Activated CD8-positive, alpha-beta T cell treated with anti-CD3 and anti-CD28 coated beads for 36 hours (primary cell): ENCODE results near the gene PTGR3. TPM values are rescaled to one million over a fixed set of nuclear protein-coding genes. Genes with fewer than 3 reads are reported as not detected.
A peak's percentile ranks its signal among the peaks of the same experiment; 100 is the strongest.

ENCODE experiments used
- ATAC-seq: fragments of 200-7000 bp; cut with Tn5 transposase; one replicate; pipeline ENCODE4 v1.10.0; 2021; ENCODE audit warnings: mild to moderate bottlenecking, moderate library complexity
- CTCF ChIA-PET: fragments of 350-600 bp; sonication (Branson Sonifier 250); formaldehyde crosslinking; loops from one replicate; lab custom pipeline; 2021; ENCODE audit warnings: antibody characterized with exemption; lab: Charles Lee
- POLR2A ChIA-PET: fragments of 350-600 bp; sonication (Branson Sonifier 250); formaldehyde crosslinking; loops from one replicate; lab custom pipeline; 2021; ENCODE audit warnings: antibody characterized with exemption; lab: Charles Lee
- DNase-seq: peaks from one replicate; pipeline ENCODE4 v3.0.0-alpha.2; 2020
- H3K27ac Mint-ChIP-seq: one replicate; pipeline ENCODE4 v1.8.0; 2021; ENCODE audit warnings: mild to moderate bottlenecking, mixed read lengths
- H3K27me3 Mint-ChIP-seq: one replicate; pipeline ENCODE4 v1.8.0; 2021; ENCODE audit warnings: mixed read lengths
- H3K36me3 Mint-ChIP-seq: one replicate; pipeline ENCODE4 v1.8.0; 2021; ENCODE audit warnings: low read depth, mixed read lengths
- H3K4me1 Mint-ChIP-seq: one replicate; pipeline ENCODE4 v1.8.0; 2021; ENCODE audit warnings: low read depth, mixed read lengths
- H3K4me3 Mint-ChIP-seq: one replicate; pipeline ENCODE4 v1.8.0; 2021; ENCODE audit warnings: mild to moderate bottlenecking, moderate library complexity, mixed read lengths
- H3K9me3 Mint-ChIP-seq: one replicate; pipeline ENCODE4 v1.8.0; 2021; ENCODE audit warnings: mixed read lengths
- intact Hi-C: fragments of 100-400 bp; cut with micrococcal nuclease; formaldehyde crosslinking; loops from one replicate; pipeline ENCODE4 v1.10.0; 2022
- total RNA-seq, 2 experiments: library from RNA; stranded (reverse); gene quantifications; one replicate each; pipeline ENCODE4 v1.2.3, GENCODE V29; 2021
- TF ChIP-seq, protein P1 (sequence below): fragments of 200-600 bp; IDR thresholded peaks from one replicate; pipeline ENCODE4 v1.8.0; 2022; ENCODE audit warnings: antibody characterized with exemption, mild to moderate bottlenecking

Gene PTGR3
- total RNA-seq, 2 experiments from 2014 or later = 20.0 to 21.1 TPM

DNA sequence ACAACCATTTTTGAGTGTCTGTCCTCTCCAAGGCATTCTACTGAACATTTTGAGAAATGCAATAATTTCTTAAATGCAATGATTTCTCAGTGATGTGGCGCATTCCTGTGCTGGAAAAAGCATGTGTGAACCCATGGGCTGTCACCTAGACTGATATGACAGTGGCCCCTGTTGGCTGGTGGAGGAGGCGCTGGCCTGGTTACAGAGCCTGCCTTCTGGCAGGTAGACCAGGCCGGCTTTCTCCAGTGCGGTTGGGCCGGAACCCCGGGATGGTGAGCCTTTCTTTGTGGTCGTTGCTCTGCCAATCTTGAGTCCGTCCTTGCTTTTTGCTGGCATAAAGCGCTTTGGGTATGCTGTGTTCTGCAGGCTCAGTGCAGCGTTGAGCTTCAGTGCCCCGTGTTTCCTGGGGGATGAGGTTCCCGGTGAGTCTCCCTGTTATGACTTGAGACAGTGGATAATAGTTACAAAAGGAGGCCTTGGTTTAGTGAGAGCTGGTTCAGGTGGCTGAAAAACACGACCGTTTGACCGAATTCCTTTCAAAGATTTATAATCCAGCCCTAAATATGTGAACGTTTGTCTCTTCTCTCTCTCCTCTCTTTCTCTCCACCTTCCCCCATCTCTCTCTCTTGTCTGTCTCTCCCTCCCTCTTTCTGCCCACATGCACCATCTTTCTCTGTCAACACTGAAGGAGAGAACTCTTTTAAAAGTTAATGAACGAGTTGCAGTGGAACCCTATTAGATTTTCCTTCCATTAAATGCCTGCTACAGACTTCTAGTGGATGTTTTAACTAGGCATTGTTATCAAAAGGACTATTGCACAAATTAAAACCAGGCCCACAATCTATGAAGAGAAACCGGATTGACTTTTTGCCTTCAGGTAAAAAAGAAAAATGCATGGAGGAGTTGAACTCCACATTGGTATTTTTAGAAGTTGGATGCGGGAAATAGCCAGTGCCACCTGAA is 35.7 kb upstream of the PTGR3 start:
- intact Hi-C loops = loop anchor here (5.0 kb wide), 1 partner anchor 32 kb away; the partner anchor contains the start of gene TSHZ1
- ChIA-PET POLR2A (interaction anchor here (2.0 kb wide), 1 partner anchor 36 kb away, joined by 8 read pairs; the partner anchor contains the start of gene PTGR3), CTCF (interaction anchor here (0.7 to 2.9 kb wide), 6 partner anchors 8 to 31 kb away, joined by 3 to 9 read pairs (median 6); no protein-coding TSS in a partner anchor)
- peaks cover 7% of the 10 kb centered on the region for H3K36me3 Mint-ChIP-seq
- H3K27me3 Mint-ChIP-seq = no peaks in the 10 kb centered on the region
- H3K4me3 Mint-ChIP-seq = no peak overlapping the region
- H3K4me1 Mint-ChIP-seq = peaks cover 53% of the 10 kb centered on the region
- ATAC-seq = peak; percentile 38
- peak; percentile 41 for DNase-seq
- TF ChIP-seq, protein P1, sequence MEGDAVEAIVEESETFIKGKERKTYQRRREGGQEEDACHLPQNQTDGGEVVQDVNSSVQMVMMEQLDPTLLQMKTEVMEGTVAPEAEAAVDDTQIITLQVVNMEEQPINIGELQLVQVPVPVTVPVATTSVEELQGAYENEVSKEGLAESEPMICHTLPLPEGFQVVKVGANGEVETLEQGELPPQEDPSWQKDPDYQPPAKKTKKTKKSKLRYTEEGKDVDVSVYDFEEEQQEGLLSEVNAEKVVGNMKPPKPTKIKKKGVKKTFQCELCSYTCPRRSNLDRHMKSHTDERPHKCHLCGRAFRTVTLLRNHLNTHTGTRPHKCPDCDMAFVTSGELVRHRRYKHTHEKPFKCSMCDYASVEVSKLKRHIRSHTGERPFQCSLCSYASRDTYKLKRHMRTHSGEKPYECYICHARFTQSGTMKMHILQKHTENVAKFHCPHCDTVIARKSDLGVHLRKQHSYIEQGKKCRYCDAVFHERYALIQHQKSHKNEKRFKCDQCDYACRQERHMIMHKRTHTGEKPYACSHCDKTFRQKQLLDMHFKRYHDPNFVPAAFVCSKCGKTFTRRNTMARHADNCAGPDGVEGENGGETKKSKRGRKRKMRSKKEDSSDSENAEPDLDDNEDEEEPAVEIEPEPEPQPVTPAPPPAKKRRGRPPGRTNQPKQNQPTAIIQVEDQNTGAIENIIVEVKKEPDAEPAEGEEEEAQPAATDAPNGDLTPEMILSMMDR = peak; percentile 21
- H3K9me3 Mint-ChIP-seq = no peaks in the 10 kb centered on the region
- no peak overlapping the region for H3K27ac Mint-ChIP-seq

DNA sequence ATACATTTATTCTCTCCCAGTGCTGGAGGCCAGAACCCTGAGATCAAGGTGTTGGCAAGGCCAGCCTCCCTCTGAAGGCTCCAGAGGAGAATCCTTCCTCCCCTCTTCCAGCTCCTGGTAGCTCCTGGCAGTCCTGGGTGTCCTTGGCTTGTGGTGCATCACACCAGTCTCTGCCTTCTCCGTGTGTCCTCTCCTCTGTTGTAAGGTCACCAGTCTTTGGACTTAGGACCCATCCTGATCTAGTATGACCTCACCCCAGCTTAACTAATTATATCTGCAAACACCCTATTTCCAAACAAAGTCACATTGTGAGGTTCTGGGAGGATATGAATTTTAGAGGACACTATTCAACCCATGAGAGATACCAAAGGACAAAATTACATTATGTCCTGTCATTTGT is 32.8 kb upstream of the PTGR3 start:
- H3K27me3 Mint-ChIP-seq = no peaks in the 10 kb centered on the region
- DNase-seq (no peak), ATAC-seq (no peak)
- ChIA-PET POLR2A (no interaction called here), CTCF (interaction anchor here (1.1 to 1.9 kb wide), 4 partner anchors 11 to 25 kb away, joined by 3 to 6 read pairs (median 4); no protein-coding TSS in a partner anchor)
- peaks cover 14% of the 10 kb centered on the region for H3K36me3 Mint-ChIP-seq
- no peaks in the 10 kb centered on the region for H3K9me3 Mint-ChIP-seq
- TF ChIP-seq, protein P1 = no peak
- intact Hi-C loops = no loop called here
- H3K27ac Mint-ChIP-seq = no peak overlapping the region
- no peak overlapping the region for H3K4me3 Mint-ChIP-seq
- peaks cover 44% of the 10 kb centered on the region for H3K4me1 Mint-ChIP-seq

DNA sequence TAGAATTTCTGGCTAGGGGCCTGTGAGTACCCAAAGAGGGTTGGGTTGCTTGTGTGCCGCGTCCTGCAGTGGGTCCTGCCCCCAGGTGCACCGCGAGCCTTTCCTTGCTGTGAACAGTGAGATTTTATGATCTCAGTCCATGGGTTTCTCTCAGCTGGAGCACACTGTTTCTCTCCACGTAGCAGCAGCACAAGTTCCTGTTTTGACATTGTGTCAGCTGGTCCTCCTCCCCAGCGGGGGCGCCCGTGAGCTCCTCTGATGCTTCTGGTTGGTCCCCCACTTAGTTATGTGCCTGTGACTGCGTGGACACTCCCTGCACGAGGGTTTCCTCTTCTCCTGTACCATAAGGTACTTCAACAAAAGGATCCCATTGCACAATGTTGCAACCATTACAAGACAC is 31.5 kb upstream of the PTGR3 start:
- H3K4me3 Mint-ChIP-seq = no peak overlapping the region
- peaks cover 15% of the 10 kb centered on the region for H3K36me3 Mint-ChIP-seq
- no peaks in the 10 kb centered on the region for H3K9me3 Mint-ChIP-seq
- peak; percentile 34 for ATAC-seq
- TF ChIP-seq, protein P1 = no peak
- ChIA-PET POLR2A (interaction anchor here (0.9 kb wide), 1 partner anchor 12 kb away, joined by 3 read pairs; no protein-coding TSS in a partner anchor), CTCF (interaction anchor here (1.5 to 1.9 kb wide), 2 partner anchors 10 to 23 kb away, joined by 3 to 6 read pairs; no protein-coding TSS in a partner anchor)
- intact Hi-C loops = no loop called here
- DNase-seq = peak; percentile 33
- no peak overlapping the region for H3K27ac Mint-ChIP-seq
- H3K27me3 Mint-ChIP-seq = no peaks in the 10 kb centered on the region
- H3K4me1 Mint-ChIP-seq = peaks cover 34% of the 10 kb centered on the region

DNA sequence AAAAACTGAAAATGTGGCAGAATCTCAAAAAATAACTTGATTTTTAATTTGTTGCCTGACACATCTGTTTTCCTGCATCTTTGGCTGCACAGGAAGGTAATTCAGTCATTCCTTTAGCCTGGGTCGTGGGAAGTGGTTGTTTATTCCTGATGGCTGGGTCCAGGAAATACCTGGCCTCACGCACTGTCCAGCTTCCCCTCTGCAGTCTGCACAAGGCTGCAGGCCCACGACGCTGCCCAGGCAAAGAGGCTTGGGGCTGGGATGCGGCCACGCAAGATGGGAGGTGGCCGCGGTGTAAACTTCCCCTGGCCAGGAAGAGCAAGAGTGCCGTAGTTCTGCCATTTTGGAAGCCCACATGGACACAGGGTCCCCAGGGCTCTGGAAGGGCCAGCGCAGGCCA is 29.8 kb upstream of the PTGR3 start:
- Mint-ChIP-seq H3K27ac (no peak overlapping the region), H3K4me1 (peaks cover 26% of the 10 kb centered on the region), H3K27me3 (no peaks in the 10 kb centered on the region), H3K9me3 (no peaks in the 10 kb centered on the region), H3K36me3 (peaks cover 15% of the 10 kb centered on the region), H3K4me3 (no peak overlapping the region)
- TF ChIP-seq, protein P1 = no peak
- intact Hi-C loops = no loop called here
- ATAC-seq (no peak), DNase-seq (no peak)
- POLR2A ChIA-PET = interaction anchor here (1.2 kb wide), 1 partner anchor 9 kb away, joined by 4 read pairs; no protein-coding TSS in a partner anchor
- CTCF ChIA-PET = no interaction called here
